ENCODE data around the gene RPAIN.

Gene RPAIN

DNA sequence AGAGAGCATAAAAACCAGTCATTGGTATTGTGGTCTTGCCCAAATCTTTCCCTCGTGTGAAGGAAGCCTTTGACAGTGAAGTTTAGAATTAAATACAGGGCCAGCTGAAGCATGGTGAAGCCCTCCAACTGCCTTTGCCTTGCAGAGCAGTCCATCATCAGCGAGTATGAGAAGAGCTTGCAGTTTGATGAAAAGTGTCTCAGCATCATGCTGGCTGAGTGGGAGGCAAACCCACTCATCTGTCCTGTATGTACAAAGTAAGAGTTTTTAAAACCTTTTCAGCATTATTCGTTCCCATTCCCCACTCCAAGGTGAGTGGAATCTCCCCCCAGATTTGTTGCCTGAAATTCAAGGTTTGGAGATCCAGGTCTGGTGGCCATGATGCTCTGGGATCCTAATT lies 5.8 kb downstream of the RPAIN start:
- Histone ChIP-seq H3K36me3 (ENCODE audit: control insufficient read depth in 2 of 2, insufficient read depth in 1 of 2, low read length in 2 of 2) (peaks cover 83 to 96% of the 10 kb centered on the region in 2 experiments), H3K27ac (ENCODE audit: extremely low read depth, low read depth, low read length) (no peak overlapping the region), H3K4me3 (ENCODE audit: low read depth, low read length) (no peak overlapping the region), H3K9me3 (ENCODE audit: control insufficient read depth, insufficient read depth, low read depth, low read length) (no peaks in the 10 kb centered on the region), H3K4me1 (ENCODE audit: control insufficient read depth, insufficient read depth, low read length) (no peaks in the 10 kb centered on the region)
- CTCF ChIA-PET: interaction anchor here (0.6 to 3.5 kb wide), 3 partner anchors 13 to 1175 kb away, joined by 3 to 20 read pairs (median 4); partner anchors contain the start of gene C1QBP
- TF ChIP-seq PRDM1 (tag by site-specific recombination; IDR thresholded peaks at IDR 0.05): no peak
- no peak for TF ChIP-seq ZNF501 (tag by site-specific recombination; IDR thresholded peaks at IDR 0.05)
- TF ChIP-seq ZNF202 (tag by site-specific recombination; IDR thresholded peaks at IDR 0.05; ENCODE audit: borderline replicate concordance): no peak
- no peak for TF ChIP-seq ZNF423 (tag by site-specific recombination; IDR thresholded peaks at IDR 0.05)
- no peak for TF ChIP-seq ZNF416 (tag by site-specific recombination; IDR thresholded peaks at IDR 0.05)
- TF ChIP-seq ZNF169 (tag by site-specific recombination; IDR thresholded peaks at IDR 0.05): no peak
- no peak for TF ChIP-seq YY1 (tag by site-specific recombination; IDR thresholded peaks at IDR 0.05)
- TF ChIP-seq ZNF792 (tag by site-specific recombination; IDR thresholded peaks at IDR 0.05): no peak
- POLR2A ChIA-PET: interaction anchor here (1.1 kb wide), 1 partner anchor 11 kb away, joined by 3 read pairs; no protein-coding TSS in a partner anchor

DNA sequence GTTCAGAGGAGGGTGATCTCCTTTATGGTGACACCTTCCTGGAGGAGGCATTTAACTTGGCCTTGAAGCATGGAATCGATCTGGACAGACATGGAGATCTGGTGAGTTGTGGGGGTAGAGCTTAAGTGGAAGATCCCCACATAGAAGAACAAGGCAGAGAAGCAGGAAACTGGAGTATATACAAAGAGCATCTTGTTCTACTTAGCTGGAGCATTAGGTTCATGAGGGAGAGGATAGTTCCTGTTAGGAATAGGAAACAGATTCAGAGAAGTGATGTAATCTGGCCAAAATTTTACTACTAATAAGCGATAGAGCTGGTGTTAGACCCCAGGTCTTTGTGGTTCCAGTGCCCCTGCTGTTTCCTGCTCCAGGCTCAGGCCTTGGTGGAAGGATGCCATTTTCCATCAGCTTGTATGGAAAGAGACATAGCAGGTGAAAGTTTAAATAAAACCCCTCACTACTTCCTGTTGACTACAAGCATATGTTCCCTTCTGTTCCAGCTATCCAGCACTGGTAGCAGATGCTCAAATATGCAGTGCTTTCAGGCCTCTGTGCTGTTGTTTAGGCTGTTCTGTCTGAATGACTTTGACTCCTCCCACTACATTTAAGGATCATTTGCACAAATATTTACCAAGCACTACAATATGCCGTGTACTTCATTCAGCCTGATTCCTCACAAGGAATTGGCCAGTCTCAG lies 9.4 kb downstream of the RPAIN start:
- ChIA-PET POLR2A (interaction anchor here (0.6 to 7.4 kb wide), 2 partner anchors 11 to 57 kb away, joined by 3 to 43 read pairs; partner anchors contain the start of genes DERL2, MIS12, NUP88 and RPAIN), CTCF (interaction anchor here (0.7 to 2.3 kb wide), 4 partner anchors 9 to 21 kb away, joined by 3 to 7 read pairs (median 4); partner anchors contain the start of gene C1QBP)
- no peaks in the 10 kb centered on the region for H3K4me1 ChIP-seq (ENCODE audit: control insufficient read depth, insufficient read depth, low read length)
- H3K4me3 ChIP-seq (ENCODE audit: low read depth, low read length): no peak overlapping the region
- peaks cover 85 to 99% of the 10 kb centered on the region in 2 experiments for H3K36me3 ChIP-seq (ENCODE audit: control insufficient read depth in 2 of 2, insufficient read depth in 1 of 2, low read length in 2 of 2)
- TF ChIP-seq IKZF3 (tag by site-specific recombination; IDR thresholded peaks at IDR 0.05): no peak
- TF ChIP-seq ZBTB8A (tag by site-specific recombination; IDR thresholded peaks at IDR 0.05): no peak
- TF ChIP-seq ZBTB48 (tag by site-specific recombination; IDR thresholded peaks at IDR 0.05): no peak
- TF ChIP-seq, protein P1, sequence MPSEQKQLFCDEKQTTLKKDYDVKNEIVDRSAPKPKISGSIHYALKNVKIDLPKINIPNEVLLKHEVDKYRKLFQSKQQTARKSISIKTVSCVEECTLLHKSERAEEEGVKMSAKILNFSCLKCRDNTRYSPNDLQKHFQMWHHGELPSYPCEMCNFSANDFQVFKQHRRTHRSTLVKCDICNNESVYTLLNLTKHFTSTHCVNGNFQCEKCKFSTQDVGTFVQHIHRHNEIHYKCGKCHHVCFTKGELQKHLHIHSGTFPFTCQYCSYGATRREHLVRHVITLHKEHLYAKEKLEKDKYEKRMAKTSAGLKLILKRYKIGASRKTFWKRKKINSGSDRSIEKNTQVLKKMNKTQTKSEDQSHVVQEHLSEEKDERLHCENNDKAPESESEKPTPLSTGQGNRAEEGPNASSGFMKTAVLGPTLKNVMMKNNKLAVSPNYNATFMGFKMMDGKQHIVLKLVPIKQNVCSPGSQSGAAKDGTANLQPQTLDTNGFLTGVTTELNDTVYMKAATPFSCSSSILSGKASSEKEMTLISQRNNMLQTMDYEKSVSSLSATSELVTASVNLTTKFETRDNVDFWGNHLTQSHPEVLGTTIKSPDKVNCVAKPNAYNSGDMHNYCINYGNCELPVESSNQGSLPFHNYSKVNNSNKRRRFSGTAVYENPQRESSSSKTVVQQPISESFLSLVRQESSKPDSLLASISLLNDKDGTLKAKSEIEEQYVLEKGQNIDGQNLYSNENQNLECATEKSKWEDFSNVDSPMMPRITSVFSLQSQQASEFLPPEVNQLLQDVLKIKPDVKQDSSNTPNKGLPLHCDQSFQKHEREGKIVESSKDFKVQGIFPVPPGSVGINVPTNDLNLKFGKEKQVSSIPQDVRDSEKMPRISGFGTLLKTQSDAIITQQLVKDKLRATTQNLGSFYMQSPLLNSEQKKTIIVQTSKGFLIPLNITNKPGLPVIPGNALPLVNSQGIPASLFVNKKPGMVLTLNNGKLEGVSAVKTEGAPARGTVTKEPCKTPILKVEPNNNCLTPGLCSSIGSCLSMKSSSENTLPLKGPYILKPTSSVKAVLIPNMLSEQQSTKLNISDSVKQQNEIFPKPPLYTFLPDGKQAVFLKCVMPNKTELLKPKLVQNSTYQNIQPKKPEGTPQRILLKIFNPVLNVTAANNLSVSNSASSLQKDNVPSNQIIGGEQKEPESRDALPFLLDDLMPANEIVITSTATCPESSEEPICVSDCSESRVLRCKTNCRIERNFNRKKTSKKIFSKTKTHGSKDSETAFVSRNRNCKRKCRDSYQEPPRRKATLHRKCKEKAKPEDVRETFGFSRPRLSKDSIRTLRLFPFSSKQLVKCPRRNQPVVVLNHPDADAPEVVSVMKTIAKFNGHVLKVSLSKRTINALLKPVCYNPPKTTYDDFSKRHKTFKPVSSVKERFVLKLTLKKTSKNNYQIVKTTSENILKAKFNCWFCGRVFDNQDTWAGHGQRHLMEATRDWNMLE (tag by site-specific recombination; conservative IDR thresholded peaks at IDR 0.05; ENCODE audit: low read depth): no peak
- TF ChIP-seq, protein P2, sequence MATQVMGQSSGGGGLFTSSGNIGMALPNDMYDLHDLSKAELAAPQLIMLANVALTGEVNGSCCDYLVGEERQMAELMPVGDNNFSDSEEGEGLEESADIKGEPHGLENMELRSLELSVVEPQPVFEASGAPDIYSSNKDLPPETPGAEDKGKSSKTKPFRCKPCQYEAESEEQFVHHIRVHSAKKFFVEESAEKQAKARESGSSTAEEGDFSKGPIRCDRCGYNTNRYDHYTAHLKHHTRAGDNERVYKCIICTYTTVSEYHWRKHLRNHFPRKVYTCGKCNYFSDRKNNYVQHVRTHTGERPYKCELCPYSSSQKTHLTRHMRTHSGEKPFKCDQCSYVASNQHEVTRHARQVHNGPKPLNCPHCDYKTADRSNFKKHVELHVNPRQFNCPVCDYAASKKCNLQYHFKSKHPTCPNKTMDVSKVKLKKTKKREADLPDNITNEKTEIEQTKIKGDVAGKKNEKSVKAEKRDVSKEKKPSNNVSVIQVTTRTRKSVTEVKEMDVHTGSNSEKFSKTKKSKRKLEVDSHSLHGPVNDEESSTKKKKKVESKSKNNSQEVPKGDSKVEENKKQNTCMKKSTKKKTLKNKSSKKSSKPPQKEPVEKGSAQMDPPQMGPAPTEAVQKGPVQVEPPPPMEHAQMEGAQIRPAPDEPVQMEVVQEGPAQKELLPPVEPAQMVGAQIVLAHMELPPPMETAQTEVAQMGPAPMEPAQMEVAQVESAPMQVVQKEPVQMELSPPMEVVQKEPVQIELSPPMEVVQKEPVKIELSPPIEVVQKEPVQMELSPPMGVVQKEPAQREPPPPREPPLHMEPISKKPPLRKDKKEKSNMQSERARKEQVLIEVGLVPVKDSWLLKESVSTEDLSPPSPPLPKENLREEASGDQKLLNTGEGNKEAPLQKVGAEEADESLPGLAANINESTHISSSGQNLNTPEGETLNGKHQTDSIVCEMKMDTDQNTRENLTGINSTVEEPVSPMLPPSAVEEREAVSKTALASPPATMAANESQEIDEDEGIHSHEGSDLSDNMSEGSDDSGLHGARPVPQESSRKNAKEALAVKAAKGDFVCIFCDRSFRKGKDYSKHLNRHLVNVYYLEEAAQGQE (tag by site-specific recombination; IDR thresholded peaks at IDR 0.05): no peak
- no peak for TF ChIP-seq ZNF670 (tag by site-specific recombination; IDR thresholded peaks at IDR 0.05; ENCODE audit: low read depth)
- no peak for TF ChIP-seq ZXDB (tag by site-specific recombination; IDR thresholded peaks at IDR 0.05)
- TF ChIP-seq ZFP41 (tag by site-specific recombination; IDR thresholded peaks at IDR 0.05; ENCODE audit: borderline replicate concordance): no peak
- TF ChIP-seq, protein P3, sequence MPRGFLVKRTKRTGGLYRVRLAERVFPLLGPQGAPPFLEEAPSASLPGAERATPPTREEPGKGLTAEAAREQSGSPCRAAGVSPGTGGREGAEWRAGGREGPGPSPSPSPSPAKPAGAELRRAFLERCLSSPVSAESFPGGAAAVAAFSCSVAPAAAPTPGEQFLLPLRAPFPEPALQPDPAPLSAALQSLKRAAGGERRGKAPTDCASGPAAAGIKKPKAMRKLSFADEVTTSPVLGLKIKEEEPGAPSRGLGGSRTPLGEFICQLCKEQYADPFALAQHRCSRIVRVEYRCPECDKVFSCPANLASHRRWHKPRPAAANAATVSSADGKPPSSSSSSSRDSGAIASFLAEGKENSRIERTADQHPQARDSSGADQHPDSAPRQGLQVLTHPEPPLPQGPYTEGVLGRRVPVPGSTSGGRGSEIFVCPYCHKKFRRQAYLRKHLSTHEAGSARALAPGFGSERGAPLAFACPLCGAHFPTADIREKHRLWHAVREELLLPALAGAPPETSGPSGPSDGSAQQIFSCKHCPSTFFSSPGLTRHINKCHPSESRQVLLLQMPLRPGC (tag by site-specific recombination; IDR thresholded peaks at IDR 0.05): no peak
- H3K9me3 ChIP-seq (ENCODE audit: control insufficient read depth, insufficient read depth, low read depth, low read length): no peaks in the 10 kb centered on the region
- H3K27ac ChIP-seq (ENCODE audit: extremely low read depth, low read depth, low read length): no peak overlapping the region

Data from HEK293 (cell line).